GM10266 (cell line): ENCODE data around the gene DOCK11.

Experiments
- DNase-seq: peaks from one replicate; pipeline ENCODE4 v3.0.0; 2012; ENCODE audit errors: extremely low spot score
- CTCF ChIP-seq: IDR thresholded peaks from 2 replicates; pipeline ENCODE4 v1.5.1; 2012; ENCODE audit warnings: mild to moderate bottlenecking, low read depth; ENCODE audit not compliant: control insufficient read depth, insufficient read depth; ENCODE audit errors: missing control alignments

DOCK11 gene

GRCh38 chrX:118717678-118718391 lies 222.2 kb downstream of the DOCK11 start:
- TF ChIP-seq CTCF = no peak
- no peak for DNase-seq

- DNase-seq = no peak
- TF ChIP-seq CTCF = no peak
These were observed 223.1 kb downstream of the DOCK11 start for GRCh38 chrX:118718737-118719136.

- no peak for DNase-seq
- no peak for TF ChIP-seq CTCF
These were observed 224.6 kb downstream of the DOCK11 start for GRCh38 chrX:118720058-118720707.

- TF ChIP-seq CTCF = no peak
- DNase-seq = no peak
These were observed 227.8 kb downstream of the DOCK11 start for GRCh38 chrX:118723376-118723775.

- no peak for DNase-seq
- TF ChIP-seq CTCF = no peak
These were observed 228.8 kb downstream of the DOCK11 start for GRCh38 chrX:118724365-118724764.

- no peak for TF ChIP-seq CTCF
These were observed 229.2 kb downstream of the DOCK11 start for GRCh38 chrX:118724775-118725174.

GRCh38 chrX:118726396-118726795 lies 230.8 kb downstream of the DOCK11 start:
- no peak for TF ChIP-seq CTCF
- no peak for DNase-seq

More at GRCh38 chrX:118724775-118725174, 229.2 kb downstream of the DOCK11 start:
- DNase-seq = no peak
